NOMO-1 treated with DMSO at 0.1 percent for 48 hours (cell line): ENCODE results near the gene APOL6.

ENCODE experiments used
- DNase-seq: peaks from one replicate; lab custom pipeline; 2025; ENCODE audit not compliant: unreplicated experiment; lab: John Stamatoyannopoulos, UW

APOL6 gene

DNA sequence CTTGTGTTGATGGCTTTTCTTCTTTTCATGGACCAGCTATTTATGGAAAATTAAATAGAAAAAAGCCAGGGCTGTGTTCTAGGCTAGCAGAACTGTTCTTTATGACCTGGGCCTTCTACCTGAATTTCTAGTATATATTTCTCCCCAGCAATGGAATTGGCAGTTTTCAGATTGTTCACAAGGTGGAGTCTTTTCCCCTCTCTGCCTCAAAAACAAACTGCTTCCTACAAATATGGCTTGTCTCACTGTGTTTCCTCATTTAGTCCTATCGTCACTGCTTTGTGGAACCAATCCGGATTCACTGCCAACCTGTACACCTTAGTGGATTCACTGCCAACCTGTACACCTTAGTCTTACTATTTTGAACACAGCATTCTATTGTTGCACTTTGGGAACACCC is 64.4 kb downstream of the APOL6 start:
- DNase-seq: no peak

DNA sequence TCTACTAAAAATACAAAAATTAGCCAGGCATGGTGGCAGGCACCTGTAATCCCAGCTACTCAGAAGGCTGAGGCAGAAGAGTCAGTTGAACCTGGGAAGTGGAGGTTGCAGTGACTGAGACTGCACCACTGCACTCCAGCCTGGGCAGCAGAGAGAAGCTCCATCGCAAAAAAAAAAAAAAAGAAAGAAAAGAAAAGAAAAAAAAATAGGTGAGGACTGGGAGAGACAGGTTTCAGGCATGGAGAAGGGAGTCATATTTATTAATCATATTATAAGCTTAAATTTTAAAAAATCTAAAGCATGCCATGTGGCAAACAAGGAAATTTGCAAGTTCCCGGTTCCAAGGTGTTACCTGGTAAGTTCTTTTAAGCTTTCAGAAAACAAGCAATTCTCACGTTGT is 69.3 kb downstream of the APOL6 start, which contains the start of gene APOL5:
Gene APOL5 (plus strand): TSS at position 301 of the 400 bp plus-strand sequence. CDS start 0 bp downstream, at position 301.
- no peak for DNase-seq
